HG02642 (cell line): ENCODE results near the gene ZP1.
"Not testable (repeated sequence)": the region's sequence is repeated elsewhere in the genome, so short reads cannot be mapped to it uniquely, and the experiment has no call there.

Experiments
- ATAC-seq: cut with Tn5 transposase; IDR thresholded peaks from one replicate; pipeline ENCODE4 v1.9.1; 2021; ENCODE audit warnings: mild to moderate bottlenecking; ENCODE audit not compliant: unreplicated experiment, poor library complexity

ZP1 gene, protein sequence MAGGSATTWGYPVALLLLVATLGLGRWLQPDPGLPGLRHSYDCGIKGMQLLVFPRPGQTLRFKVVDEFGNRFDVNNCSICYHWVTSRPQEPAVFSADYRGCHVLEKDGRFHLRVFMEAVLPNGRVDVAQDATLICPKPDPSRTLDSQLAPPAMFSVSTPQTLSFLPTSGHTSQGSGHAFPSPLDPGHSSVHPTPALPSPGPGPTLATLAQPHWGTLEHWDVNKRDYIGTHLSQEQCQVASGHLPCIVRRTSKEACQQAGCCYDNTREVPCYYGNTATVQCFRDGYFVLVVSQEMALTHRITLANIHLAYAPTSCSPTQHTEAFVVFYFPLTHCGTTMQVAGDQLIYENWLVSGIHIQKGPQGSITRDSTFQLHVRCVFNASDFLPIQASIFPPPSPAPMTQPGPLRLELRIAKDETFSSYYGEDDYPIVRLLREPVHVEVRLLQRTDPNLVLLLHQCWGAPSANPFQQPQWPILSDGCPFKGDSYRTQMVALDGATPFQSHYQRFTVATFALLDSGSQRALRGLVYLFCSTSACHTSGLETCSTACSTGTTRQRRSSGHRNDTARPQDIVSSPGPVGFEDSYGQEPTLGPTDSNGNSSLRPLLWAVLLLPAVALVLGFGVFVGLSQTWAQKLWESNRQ

DNA sequence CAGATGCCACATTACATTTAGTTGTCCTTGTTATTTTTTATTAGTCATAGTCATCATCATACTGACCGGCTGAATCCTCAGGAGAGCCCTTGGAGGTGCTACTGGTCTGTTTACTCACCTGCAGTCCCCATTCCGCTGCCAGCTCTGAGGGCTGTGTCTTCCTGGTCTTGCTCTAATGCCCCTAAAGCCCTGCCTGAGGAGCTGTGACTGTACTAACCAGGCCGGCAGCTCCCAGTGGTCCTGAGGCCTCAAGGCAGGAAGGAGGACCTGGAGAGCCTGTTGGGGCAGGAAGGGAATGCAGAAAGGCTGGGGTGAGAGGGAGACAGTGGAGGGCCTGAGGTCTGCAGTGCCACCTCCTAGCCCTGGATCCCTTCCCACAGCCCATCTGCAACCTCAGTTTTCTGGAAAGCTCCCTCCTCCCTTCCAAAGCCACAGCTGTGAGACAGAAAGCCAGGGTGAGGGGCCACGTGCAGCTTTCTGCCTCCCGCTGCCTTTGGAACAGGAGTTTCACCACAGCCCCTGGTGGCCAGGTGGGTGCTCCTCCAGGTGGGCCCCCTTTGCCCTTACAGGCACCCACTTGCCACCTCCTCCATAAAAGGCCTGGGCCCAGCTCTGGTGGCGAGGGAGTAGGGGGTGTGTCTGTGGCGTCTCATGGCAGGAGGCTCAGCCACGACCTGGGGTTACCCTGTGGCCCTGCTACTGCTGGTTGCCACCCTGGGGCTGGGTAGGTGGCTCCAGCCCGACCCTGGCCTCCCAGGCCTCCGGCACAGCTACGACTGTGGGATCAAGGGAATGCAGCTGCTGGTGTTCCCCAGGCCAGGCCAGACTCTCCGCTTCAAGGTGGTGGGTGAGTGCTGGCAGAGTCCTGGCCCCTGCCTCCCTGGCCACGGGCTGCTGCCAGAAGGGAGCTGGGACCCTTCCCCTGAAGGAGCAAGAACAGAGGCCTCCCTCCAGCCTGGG lies at the start of gene ZP1:
Gene ZP1 (plus strand): TSS at position 632 of the 960 bp plus-strand sequence. CDS start 20 bp downstream, at position 652.
- ATAC-seq = no peak

- no peak for ATAC-seq
These were observed 49.3 kb upstream of the ZP1 start for GRCh38 chr11:60818057-60818456.

- no peak for ATAC-seq
These were observed 45.3 kb upstream of the ZP1 start for GRCh38 chr11:60821827-60822599.

DNA sequence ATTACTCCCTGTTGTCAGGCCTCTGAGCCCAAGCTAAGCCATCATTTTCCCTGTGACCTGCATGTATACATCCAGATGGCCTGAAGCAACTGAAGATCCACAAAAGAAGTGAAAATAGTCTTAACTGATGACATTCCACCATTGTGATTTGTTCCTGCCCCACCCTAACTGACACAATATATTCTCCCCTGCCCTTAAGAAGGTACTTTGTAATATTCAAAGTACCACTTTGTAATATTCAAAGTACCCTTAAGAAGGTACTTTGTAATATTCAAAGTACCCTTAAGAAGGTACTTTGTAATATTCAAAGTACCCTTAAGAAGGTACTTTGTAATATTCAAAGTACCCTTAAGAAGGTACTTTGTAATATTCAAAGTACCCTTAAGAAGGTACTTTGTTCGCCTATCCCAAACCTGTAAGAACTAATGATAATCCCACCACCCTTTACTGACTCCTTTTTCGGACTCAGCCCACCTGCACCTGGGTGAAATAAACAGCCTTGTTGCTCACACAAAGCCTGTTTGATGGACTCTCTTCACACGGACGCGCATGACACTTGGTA lies 43.5 kb upstream of the ZP1 start:
- ATAC-seq = not testable (repeated sequence)

- ATAC-seq = no peak
These were observed 42.2 kb upstream of the ZP1 start for GRCh38 chr11:60825118-60825517.

- no peak for ATAC-seq
These were observed 41.6 kb upstream of the ZP1 start for GRCh38 chr11:60825790-60826189.

GRCh38 chr11:60830478-60831142 lies 36.7 kb upstream of the ZP1 start:
- peak; percentile 53 for ATAC-seq

GRCh38 chr11:60831143-60831500 lies 36.2 kb upstream of the ZP1 start:
- peak; percentile 85 for ATAC-seq

- ATAC-seq = no peak
These were observed 35.8 kb upstream of the ZP1 start for GRCh38 chr11:60831501-60832079.

DNA sequence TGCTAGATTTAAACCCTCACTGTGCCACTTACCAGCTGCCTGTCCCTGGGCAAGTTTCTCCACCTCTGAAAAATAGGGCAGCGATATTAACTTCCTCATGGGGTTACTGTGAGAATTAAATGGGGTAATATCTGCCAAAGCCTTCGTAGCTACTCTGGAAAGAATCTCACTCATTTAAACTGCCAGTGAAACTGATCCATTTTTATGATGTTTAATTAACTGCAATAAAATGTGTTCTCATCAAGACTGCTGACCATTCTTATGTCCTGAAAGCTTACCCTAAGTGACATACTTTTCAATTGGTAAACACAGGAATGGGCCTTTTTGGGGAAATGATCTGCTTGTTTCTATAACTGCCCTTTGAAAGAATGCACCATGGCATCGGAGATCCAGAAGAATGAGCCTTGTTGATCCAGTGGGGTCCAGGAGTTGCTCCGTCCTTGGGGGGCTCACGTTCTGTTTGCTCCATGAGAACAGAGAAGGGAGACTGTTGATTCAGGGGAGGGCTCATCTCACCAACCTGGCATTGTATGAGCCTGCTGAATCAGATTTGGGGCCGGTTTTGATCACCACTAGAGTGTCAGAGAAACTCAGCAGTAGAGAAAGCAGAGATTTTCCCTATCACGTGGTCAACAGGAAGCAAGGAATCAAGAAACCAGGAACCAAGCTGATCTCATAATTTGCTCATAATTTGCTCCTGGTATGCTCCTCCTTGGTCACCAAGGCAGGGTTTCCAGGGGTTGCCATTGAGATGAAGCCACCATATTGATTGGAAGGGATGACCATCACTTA lies 32.4 kb upstream of the ZP1 start:
- no peak for ATAC-seq

GRCh38 chr11:60835534-60835846 lies 31.9 kb upstream of the ZP1 start:
- ATAC-seq = no peak

GRCh38 chr11:60836866-60837515 lies 30.4 kb upstream of the ZP1 start:
- no peak for ATAC-seq

DNA sequence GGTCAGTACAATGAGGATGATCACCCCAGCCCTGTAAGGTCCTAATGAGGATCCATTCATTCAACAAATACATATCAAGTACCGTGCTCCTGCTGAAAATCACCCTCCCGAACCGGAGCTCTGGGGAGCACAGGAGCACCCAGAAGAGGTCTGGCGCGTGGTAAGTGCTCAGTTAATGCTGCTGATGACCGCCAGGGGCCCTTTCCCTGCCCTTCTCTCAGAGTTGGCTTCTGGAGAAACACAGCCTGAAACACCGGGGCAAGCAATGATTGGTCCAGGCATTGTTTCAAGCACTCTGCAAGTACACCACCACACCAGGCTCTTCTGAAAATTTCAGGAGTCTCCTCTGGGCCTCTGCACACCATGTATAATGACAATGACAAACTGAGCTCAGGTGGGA lies 29.2 kb upstream of the ZP1 start:
- ATAC-seq = no peak

GRCh38 chr11:60840470-60841430 lies 26.6 kb upstream of the ZP1 start:
- no peak for ATAC-seq

GRCh38 chr11:60841797-60842667 lies 25.3 kb upstream of the ZP1 start, which contains the start of gene CCDC86:
CCDC86 (plus strand) TSS chr11:60842113; CDS start chr11:60842125, 12 bp downstream.
- peak; percentile 82 for ATAC-seq
